Activated T-cell treated with anti-CD3 and anti-CD28 coated beads for 48 hours (primary cell): ENCODE results near the gene SLC25A25.
"Not testable (repeated sequence)": the region's sequence is repeated elsewhere in the genome, so short reads cannot be mapped to it uniquely, and the experiment has no call there.

ENCODE experiments used
- DNase-seq: peaks from one replicate; pipeline ENCODE4 v3.0.0-alpha.2; 2020; ENCODE audit warnings: low read depth

Gene SLC25A25

DNA sequence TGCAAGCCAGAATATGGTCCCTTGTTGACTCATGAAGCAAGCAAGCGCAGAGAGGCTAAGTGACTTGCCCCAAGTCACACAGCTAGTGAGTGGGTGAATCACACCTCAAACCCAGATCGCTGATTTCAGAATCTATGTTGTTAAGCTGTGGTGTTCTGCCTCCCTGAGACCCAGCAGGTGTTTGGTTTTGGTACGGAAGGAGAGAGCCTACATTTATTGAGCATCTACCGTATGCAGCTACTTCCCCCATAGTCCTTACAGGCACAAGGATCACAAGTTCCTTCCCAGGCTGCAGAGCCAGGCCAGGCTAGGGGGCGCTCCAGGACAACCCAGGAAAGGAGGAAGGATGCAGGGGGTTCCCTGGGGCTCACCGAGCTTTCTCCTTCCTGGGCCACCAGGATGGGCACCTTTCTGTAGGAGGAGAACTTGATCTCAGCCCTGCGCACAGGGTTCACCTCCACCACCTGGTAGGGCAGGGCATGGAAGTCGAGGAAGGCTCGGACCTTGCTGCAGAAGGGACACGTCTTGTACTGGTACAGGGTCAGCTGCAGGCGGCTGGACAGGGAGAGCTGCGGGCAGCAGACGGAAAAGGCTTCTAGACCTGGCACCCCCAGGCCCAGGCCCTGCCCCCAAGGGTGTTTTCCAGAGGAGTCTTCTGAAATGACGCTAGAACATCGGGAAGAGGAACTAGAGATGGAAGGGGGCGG, 57.0 kb downstream of the SLC25A25 start:
- peak; percentile 39 for DNase-seq

DNA sequence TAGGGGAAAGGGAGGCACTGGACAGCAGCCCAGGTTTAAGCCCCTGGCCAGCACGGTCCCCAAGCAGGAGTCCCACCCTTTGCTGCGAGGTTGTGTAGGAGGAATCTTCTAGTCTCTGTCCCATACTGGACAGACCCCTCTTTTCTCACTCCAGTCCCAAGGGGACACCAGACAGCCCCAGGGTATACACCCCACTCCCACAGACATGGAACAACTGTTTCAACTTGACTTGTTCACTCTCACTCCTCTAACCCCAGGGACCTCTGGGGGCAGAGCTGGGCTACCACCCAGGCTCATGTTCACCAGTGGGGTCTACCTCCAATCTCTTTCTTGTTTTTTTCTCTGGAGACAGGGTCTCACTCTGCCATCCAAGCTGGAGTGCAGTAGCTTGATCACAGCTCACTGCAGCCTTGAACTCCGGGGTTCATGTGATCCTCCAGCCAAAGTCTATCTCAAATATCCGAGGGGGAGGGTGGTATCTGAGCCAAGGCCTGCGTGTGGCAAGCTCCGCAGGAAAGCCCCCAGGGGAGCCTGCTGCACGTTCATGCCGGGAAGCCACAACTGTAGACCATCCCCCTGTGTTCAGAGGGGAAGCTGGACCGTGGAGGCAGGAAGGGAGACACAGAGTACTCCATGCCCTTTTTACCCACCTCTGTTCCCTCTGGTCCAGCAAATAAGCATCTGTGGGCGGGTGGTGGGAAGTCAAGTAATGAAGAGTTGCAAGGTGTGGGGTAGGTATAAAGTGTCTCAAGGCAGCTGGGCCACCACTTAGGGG, 57.7 kb downstream of the SLC25A25 start:
- DNase-seq, result no peak

DNA sequence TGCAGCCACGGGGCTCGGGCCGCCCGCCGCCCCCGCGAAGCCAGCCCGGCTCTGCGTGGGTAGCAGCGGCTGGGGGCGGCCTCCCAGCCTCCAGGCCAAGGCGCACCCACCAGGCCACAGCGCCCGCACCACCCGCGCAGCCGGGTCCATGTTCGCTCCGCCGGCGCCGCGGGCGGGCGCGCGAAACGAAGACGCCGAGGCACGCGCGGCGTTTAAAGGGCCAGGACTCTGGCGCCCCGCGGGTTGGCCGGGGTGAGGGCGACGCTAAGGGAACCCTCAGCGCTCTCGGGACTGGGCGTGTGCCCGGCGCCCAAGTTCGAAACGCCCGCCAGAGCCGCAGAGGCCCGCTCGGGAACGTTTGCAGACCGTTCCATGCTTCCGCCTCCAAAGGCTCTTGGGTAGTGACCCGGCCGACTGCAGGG, 59.5 kb downstream of the SLC25A25 start, which contains the start of gene PTGES2:
Gene PTGES2, minus strand, starts transcription at position 162 of the 422 bp plus-strand sequence. Its CDS starts 12 bp downstream, at position 150.
- DNase-seq, result peak; percentile 82

DNA sequence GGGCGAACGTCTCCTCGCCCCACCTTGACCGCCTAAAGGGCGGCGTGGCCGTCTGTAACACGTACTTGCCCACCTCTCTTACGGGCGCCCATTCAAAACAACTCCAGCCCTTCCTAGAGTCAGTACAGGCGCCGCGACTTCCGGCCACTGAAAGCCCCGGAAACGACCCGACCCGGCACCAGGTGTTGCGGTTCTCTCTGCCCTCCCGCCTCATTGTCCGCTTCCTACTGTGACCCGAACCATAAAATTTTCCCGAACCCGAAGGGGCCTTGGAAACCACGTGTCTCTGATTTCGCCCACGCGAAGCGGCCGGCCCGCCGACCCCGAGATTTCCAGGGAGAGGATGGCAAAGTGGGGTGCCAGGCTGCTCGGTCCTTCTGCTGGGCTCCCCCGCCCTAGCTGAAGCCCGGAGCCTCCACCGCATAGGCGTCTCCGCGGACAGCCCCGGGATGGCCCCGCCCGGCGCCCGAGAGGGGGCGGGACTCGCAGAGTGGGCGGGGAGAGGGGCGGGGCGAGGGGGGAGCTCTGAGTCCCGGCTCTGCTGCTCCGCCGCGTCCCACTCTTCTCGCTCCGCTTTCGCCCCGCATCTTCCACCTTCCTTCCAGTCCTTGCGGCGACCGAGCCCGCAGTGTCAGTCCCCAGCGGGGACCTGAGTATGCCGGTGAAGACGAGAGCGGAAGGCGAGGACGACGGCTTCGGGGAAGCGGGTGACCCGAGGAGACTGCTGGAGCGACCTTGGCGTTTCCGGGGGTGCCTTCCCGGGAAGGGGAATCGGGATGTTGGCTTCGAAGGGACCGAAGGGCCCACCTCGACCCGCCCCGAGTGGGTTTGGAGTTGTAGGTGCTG, 60.2 kb downstream of the SLC25A25 start:
- peak; percentile 82 for DNase-seq

DNA sequence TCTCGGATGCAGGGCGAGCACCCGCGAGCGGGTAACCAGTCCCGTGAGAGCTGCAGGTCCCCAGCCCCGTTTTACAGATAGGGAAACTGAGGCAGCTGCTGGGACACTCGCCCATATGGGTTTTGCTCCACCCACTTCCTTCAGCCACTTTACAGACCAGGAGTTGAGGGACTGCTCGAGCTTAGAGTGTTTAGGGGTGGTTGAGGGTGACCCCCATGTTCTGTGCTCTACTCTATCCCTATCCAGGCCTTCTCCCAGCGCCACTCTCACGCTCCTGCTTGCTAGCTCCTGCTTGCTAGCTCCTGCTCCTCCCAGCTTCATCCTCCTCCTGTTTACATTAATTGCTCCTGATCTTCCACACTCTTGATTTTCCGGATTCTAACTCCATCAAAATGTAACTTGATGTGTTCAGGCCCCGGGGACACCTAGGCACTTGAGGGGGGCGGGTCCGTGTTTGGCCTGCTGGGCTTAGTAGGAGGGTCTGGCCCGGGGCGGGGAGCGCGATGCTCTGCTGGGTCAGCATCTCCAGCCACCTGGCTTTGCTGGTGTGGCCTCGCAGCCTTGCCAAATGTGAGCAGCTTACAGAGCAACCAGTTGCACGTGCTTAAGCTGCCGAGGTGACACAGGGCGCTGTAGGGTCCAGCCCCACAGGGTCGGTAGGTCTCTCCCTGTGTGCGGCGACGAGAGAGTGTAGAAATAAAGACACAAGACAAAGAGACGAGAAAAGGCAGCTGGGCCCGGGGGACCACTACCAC, 61.0 kb downstream of the SLC25A25 start:
- no peak for DNase-seq

DNA sequence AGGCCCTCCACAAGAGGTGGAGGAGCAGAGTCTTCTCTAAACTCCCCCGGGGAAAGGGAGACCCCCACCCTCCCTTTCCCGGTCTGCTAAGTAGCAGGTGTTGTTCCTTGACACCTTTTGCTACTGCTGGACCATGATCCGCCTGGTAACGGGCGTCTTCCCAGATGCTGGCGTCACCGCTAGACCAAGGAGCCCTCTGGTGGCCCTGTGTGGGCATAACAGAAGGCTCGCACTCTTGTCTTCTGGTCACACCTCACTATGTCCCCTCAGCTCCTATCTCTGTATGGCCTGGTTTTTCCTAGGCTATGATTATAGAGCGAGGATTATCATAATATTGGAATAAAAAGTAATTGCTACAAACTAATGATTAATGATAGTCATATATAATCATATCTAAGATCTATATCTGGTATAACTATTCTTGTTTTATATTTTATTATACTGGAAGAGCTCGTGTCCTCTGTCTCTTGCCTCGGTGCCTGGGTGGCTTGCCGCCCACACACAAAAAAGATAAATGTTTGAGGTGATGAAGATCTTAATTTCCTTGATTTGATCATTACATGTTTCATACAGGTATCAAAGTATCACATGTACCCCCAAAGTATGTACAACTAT, 62.1 kb downstream of the SLC25A25 start:
- peak; percentile 40 for DNase-seq

DNA sequence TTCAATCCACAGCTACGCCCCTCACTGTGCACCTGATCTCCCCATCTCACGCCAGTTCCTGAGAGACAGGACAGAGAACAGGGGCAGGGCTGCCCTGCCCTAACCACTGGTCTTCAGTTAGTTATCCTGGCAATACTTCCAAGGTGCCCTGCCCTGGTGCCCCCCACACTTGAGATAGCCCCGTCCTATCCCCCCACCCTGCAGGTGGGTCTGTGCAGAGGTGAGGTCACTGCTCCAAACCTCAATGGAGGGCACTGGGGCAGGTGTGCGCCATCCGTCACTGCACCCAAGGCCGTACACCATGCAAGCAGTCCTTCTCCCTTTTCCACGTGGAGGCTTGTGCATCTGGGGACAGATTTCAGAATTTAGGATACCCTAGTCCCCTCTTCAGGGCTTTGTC, 62.6 kb downstream of the SLC25A25 start:
- not testable (repeated sequence) for DNase-seq

DNA sequence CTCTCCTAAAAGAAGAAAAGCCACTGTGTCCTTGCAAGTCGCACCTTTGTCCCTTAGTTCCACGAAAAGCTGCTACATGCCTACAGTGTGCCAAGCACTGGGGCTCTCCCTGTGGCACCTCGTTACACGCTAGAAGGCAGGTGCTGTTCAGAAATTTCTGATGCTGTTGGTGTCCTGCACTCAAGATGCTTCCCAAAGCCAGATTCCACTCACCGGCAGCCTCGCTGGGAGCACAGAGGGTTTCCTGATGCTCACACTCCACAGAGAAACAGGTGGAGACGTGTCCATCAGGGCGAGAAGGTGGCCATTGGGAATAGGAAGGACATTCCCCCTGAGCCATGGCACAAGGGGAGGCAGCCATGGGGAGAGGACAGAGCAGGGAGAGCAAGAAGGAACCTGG, 63.3 kb downstream of the SLC25A25 start:
- DNase-seq, result not testable (repeated sequence)

DNA sequence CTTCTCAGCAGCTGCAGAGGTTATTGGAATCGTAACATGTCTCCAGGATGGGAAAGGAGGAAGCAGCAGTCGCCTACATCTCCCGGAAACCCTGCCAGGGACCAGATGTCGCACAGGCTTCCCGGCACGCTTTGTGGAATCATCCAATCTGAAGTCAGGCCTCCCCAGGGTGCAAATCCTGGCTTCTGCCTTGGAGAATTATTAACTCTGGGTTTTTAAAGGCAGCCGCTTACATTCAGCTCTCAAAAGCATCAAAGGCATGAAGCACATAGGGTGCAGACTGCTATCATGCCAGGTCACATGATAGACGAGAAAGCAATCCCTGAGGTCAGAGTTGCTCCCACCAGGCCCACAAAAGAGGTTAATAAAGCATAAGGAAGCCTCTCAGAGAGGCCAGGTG, 64.1 kb downstream of the SLC25A25 start:
- DNase-seq, result not testable (repeated sequence)

DNA sequence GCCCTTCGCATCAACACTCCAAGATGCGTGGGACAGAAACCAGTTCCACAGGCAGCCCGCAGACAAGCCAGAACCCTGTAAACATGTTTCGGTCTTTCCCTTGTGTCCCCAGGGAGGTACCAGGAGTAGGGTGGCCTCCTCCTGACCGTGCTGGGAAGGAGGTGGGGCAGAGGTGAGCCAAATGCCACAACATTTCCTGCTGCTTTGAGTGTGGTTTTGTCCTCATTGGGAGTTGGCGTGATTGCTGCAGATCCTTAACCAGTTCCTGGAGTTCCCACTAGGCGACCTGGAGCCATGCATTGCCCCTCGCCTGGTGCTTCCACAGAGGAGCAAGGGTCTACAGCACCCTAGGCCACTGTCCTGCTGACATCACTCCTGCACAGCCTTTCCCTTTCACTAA, 67.5 kb downstream of the SLC25A25 start:
- DNase-seq, result not testable (repeated sequence)

DNA sequence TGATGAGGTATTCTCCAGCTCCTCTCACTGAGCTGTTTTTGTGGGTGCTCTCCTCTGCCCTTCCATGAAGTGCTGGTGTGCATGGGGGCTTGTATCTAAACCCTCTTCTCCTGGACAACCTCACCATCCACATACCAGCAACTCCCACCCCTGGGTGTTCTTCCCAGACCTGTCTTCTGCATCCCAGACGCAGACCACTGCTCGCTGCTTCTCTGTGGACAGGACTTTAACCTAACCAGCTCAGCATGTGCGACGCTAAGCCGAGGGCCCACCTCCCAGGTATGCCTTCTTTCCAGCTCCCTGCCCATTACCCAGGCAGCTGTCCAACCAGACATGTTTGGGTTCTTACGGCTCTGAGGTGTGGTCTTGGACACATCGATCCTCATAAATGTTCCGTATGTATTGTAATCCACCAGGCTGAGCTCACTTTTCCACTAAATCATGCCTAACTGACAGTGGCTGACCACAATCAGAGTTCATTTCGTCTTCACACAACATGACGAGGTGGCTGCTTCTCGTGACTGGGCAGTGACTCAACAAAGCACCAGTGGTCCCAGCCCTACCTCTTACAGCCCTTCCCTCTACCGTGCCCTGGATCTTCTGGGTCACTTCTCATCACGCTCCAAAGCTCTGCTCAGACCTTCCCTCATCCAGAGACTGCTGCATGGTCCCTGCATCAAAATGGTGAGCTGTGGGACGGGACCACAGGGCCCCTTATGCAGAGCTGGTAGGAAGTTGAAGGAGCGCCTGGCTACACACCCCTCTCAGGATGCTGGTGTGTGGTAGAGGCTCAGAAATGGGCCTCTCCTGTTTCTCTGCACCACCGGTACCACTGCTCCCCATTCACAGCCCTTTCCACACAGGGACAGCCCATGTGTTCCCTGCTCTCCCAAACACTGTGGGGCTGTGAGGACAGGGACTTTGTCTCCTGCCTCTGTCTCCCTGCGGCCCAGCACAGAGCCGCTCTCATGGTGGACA, 69.1 kb downstream of the SLC25A25 start:
- no peak for DNase-seq

DNA sequence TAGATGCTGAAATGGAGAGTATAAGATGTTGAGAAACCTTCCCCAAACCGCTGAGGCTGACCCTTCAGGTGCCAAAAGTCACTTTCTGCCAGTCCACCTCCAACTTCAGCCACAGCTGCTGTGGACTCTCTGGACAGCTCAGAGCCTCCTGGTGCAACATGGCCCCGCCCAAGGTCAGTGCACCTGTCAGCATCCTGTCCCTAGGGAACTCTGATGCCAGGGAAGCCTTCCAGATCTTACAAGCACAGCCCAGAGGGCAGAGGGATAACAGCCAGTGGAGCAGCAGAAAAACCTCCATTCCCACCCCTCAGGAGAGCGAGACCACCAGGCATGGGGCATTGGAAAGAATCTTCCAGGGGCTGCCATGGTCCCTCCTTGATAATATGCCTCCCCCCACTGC, 70.0 kb downstream of the SLC25A25 start:
- no peak for DNase-seq

DNA sequence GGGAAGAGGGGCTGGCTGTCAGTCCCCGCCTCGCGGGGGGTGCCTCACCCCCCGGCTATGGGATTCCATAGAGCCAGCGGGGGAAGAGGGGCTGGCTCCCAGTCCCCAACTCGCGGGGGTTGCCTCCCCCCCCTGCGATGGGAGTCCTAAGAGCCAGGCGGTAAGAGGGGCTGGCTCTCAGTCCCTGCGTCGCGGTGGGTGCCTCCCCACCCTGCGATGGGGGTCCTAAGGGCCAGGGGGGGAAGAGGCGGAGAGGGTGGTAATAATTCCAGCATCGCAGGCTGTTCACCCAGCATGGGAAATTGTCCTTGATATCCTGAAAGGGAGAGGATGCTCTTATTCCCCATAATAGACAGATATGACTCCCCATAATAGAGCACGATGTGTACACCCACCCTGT, 71.6 kb downstream of the SLC25A25 start:
- DNase-seq, result no peak

DNA sequence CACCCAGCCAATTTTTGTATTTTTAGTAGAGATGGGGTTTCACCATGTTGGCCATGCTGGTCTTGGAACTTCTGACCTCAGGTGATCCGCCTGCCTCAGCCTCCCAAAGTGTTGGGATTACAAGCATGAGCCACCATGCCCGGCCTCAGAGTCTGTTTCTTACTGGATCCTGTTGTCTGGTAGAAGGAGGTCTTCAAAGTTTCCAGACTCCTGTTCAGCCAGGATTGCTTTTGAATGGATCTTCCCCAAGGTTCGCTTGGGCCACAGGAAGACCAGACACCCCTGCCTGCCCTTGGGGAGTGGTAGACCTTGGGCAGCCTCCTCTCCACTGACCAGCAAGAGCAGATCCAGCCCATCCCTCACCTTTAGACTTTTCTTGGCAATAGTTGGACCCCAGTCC, 73.6 kb downstream of the SLC25A25 start:
- DNase-seq, result no peak

DNA sequence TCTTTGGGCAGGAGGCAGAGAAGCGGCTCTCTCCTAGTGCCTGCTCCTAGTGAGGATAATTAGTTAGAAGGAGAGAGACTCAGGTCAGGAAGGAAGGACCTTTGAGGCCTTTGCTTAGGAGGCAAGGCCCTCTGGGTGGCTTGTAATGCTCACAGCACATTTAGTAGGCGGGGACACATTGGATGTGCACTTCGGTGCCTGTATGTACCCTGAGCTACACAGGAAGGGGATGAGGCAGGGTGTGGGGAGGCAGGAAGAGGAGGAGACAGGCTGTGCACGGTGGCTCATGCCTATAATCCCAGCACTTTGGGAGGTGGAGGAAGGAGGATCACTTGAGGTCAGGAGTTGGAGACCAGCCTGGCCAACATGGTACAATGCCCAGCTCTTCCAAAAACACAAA, 74.0 kb downstream of the SLC25A25 start:
- DNase-seq, result no peak

DNA sequence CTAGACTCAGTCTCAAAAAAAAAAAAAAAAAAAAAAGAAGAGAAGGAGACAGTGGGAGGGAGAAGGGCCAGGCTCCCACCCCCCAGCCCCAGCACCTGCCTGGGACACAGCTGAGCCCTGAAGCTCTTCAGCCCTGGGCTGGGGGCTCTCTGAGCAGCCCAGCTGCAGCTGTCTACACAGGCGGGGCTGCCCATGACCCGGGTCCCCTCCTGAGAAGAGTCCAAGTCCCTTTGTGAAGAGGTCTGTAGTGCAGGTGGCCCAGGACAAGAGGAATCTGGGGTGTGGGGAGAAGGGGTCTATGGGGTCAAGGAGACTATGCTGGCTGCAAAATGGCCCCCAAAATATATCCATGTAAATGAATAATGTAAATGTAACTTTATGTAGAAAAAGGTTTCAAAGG, 74.6 kb downstream of the SLC25A25 start:
- no peak for DNase-seq

DNA sequence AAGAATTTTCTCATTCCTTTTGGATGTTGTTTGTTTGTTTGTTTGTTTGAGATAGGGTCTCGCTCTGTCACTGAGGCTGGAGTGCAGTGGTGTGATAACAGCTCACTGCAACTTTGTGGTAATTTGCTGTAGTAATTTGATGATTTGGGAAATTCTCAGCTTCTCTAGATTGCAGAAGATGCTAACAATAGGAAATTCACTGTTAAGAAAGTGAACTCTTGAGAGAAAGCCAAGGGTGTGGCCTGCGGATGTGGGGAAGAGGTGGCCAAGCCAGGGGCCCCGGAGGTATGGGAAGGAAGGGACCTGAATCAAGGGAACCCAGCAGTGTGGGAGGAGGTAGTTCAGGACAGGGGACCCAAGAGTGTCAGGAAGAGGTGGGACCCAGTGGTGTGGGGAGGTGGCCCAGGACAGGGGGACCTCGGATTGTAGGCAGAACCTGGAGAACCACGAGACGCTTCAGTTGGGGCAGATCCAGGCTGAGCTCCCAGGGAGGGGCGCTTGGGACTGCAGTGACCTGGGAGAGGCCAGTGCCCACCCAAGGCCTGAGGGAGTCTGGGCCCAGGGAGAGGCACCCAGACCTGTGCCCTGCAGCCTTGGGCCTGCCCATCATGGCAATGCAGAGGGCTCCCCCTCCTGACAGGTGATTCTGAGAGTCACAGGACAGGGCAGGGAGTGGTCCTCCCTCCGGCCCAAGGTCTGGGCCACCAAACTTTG, 75.7 kb downstream of the SLC25A25 start:
- no peak for DNase-seq

DNA sequence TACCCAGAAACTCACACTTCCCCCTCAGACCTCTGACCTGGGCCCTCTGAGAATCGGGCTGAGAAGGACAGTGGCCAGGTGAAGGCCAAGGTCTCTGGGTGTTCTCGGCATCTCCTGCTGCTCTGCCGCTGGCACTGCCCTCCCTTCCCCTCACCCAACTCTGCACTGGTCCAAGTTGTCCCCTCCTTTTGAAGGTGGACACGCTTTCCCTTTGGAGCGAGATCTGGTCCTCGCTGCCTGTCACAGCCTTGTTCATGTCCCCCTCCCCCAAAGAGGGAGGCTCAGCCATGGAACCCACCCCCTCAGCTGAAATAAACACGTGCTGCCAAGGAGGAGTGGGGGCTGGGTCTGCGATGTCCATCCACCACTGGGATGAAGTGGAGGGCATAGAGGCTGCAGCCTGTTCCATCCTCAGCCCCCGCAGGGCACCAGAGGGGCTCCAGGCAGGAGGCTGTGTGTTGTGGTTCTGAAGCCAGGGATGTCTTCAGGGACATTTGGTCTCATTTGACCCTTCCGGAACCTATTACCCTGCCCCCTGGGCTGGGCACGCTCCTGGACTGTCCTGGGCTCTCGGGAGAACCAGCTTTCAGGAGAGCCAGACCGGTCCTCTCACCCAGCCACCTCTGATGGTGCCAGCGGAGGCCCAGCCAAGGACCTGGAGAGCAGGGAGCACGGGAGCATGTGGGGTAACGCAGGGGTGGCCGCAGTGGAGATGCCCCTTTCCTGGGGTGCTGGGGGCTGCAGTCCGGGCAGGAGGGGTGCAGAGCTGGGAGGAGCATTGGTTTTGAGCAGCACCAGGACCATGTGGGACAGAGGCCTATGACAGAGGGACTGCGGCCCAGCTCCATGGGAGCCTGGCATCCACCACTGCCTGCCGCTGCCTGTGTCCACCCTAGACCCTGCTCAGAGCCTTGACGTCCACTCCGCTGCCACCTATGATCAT, 76.5 kb downstream of the SLC25A25 start:
- DNase-seq, result no peak
